SK-N-SH (cell line): ENCODE results near the gene UCK2.

Experiments used
- CTCF ChIP-seq: fragments of 200-600 bp; sonication (generic); IDR thresholded peaks from 2 replicates; pipeline ENCODE4 v1.6.1; 2017; ENCODE audit warnings: antibody characterized with exemption, mild to moderate bottlenecking, moderate library complexity
- GABPA ChIP-seq: IDR thresholded peaks from 2 replicates; pipeline ENCODE4 v1.4.0; 2012; ENCODE audit warnings: low read depth, mild to moderate bottlenecking
- POLR2AphosphoS5 ChIP-seq: IDR thresholded peaks from 2 replicates; pipeline ENCODE4 v1.6.1; 2012; ENCODE audit warnings: low read depth, low read length
- TAF1 ChIP-seq: IDR thresholded peaks from 2 replicates; pipeline ENCODE4 v1.6.1; 2012; ENCODE audit warnings: low read depth, mild to moderate bottlenecking, low read length, moderate library complexity, borderline replicate concordance
- TF ChIP-seq, protein P1 (sequence below): IDR thresholded peaks from 2 replicates; pipeline ENCODE4 v1.4.0; 2012; ENCODE audit warnings: low read depth

GRCh38 chr1:165902565-165902964, 75.2 kb downstream of the UCK2 start:
- TF ChIP-seq POLR2AphosphoS5 (no peak), TAF1 (no peak), CTCF (no peak), GABPA (no peak)
- TF ChIP-seq, protein P1, sequence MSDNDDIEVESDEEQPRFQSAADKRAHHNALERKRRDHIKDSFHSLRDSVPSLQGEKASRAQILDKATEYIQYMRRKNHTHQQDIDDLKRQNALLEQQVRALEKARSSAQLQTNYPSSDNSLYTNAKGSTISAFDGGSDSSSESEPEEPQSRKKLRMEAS, result no peak
